Measurements from ENCODE around the gene AFMID. TPM values are rescaled to one million over a fixed set of nuclear protein-coding genes. Genes with fewer than 3 reads are reported as not detected.
A peak's percentile ranks its signal among the peaks of the same experiment; 100 is the strongest.

Gene AFMID
- total and polyA plus RNA-seq, 2 of the 13 experiments (the other 11 are each of a cell fraction or from before 2014, with no cell fraction given): 249 to 270 TPM

GRCh38 chr17:78176548-78177025 lies 10.6 kb upstream of the AFMID start (continued):
- no peak for TF ChIP-seq ZNF124 (CRISPR knock-in tag; IDR thresholded peaks at IDR 0.05)
- TF ChIP-seq ZFP91 (CRISPR knock-in tag; IDR thresholded peaks at IDR 0.05; ENCODE audit: borderline replicate concordance): peak; percentile 56; the same call in 1 of the 2 replicates
- no peak for TF ChIP-seq ZBTB40 (IDR thresholded peaks at IDR 0.05)
- no peak for TF ChIP-seq ZBTB40 (CRISPR knock-in tag; IDR thresholded peaks at IDR 0.05)
- 0 out of 2 replicates have a peak, but pooled peaks have one; percentile 34 for TF ChIP-seq SSRP1 (CRISPR knock-in tag; IDR thresholded peaks at IDR 0.05)
- TF ChIP-seq BATF2 (CRISPR knock-in tag; IDR thresholded peaks at IDR 0.05): no peak
- TF ChIP-seq ZNF350 (CRISPR knock-in tag; IDR thresholded peaks at IDR 0.05; ENCODE audit: borderline replicate concordance, low read depth): no peak
- no peak for TF ChIP-seq ZNF354B (CRISPR knock-in tag; IDR thresholded peaks at IDR 0.05)
- peak; percentile 24 for TF ChIP-seq TEAD3 (CRISPR knock-in tag; optimal IDR thresholded peaks at IDR 0.05; ENCODE audit: borderline replicate concordance)
- no peak for TF ChIP-seq FOXO4 (CRISPR knock-in tag; conservative IDR thresholded peaks at IDR 0.05)
- TF ChIP-seq HNRNPLL (IDR thresholded peaks at IDR 0.05; ENCODE audit: low read depth, low read length, poor library complexity, severe bottlenecking): peak; percentile 52
- no peak for TF ChIP-seq PAX8 (CRISPR knock-in tag; IDR thresholded peaks at IDR 0.05; ENCODE audit: borderline replicate concordance)
- TF ChIP-seq ZHX1 (CRISPR knock-in tag; IDR thresholded peaks at IDR 0.05; ENCODE audit: low read depth): 0 out of 2 replicates have a peak, but pooled peaks have one; percentile 75

Data from HepG2 (cell line).